ENCODE results near the gene NPBWR2. TPM values are rescaled to one million over a fixed set of nuclear protein-coding genes. Genes with fewer than 3 reads are reported as not detected.

Gene NPBWR2
- total RNA-seq, 1 donor from 2014 or later: not detected

DNA sequence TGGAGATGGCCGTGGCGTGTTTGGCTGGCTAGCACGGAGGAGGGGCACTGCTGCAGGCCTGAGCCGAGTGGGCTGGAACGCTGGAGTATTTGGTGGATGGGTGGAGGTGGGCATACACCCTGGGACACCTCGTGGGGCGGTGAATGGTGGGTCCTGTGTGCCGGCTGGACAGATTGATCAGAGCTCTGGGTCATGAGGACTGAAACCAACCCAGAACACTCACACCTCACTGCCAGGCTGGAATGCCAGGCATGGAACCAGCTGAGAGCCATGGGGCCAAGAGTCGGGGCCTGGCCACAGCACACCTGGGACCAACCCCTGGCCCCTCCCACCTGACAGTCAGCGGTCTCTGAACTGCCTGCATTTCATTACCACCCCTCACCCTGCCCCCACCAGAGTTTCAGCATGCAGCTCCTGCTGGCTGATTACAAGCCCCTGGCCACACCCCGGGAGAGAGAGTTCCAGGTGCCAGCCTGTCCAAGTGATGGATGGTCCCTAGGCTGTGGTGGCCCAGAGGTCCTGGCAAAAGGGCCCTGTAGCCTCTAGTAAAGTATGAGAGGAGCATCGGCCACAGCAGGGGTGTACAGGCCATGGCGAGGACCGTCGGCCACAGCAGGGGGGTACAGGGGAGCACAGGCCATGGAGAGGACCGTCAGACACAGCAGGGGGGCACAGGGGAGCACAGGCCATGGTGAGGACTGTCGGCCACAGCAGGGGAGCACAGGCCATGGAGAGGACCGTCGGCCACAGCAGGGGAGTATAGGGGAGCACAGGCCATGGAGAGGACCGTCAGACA lies 3.3 kb downstream of the NPBWR2 start:
- Histone ChIP-seq H3K27me3 (peaks cover 42% of the 10 kb centered on the region), H3K27ac (no peak overlapping the region), H3K4me1 (peaks cover 12% of the 10 kb centered on the region), H3K36me3 (no peaks in the 10 kb centered on the region), H3K9me3 (no peaks in the 10 kb centered on the region), H3K4me3 (no peak overlapping the region)
- peak; percentile 42 for DNase-seq
- TF ChIP-seq, protein P1, sequence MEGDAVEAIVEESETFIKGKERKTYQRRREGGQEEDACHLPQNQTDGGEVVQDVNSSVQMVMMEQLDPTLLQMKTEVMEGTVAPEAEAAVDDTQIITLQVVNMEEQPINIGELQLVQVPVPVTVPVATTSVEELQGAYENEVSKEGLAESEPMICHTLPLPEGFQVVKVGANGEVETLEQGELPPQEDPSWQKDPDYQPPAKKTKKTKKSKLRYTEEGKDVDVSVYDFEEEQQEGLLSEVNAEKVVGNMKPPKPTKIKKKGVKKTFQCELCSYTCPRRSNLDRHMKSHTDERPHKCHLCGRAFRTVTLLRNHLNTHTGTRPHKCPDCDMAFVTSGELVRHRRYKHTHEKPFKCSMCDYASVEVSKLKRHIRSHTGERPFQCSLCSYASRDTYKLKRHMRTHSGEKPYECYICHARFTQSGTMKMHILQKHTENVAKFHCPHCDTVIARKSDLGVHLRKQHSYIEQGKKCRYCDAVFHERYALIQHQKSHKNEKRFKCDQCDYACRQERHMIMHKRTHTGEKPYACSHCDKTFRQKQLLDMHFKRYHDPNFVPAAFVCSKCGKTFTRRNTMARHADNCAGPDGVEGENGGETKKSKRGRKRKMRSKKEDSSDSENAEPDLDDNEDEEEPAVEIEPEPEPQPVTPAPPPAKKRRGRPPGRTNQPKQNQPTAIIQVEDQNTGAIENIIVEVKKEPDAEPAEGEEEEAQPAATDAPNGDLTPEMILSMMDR (IDR thresholded peaks at IDR 0.05): no peak
- intact Hi-C loops (cut with DNase I): no loop called here
- ATAC-seq: no peak

DNA sequence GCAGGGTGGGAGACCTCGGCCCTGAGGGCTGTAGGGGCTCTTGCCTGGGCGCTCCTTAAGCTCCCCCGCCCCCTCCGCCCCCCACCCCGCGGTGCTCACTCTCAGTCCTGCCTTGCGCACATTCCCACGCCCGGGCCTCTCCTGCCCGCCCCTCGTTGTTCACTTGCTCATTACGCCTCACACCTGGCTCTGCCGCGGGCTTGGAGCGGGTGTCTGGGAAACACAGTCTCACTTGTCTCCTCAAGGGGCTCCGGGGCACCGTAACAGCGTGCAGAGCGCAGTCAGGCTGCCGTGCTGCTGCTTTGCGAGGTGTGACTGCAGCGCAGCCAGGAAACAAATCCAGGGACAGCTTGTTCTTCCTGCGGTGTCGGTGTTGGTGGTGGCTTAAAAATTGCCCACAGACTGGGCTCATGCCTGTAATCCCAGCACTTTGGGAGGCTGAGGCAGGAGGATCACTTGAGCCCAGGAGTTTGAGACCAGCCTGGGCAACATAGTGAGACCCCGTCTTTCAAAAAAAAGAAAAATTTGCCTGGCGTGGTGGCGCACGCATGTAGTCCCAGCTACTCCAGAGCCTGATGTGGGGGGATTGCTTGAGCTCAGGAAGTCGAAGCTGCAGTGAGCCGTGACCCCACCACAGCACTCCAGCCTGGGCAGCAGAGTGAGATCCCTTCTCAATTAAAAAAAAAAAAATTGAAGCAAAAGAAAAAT lies 4.6 kb downstream of the NPBWR2 start:
- Histone ChIP-seq H3K27ac (no peak overlapping the region), H3K9me3 (no peaks in the 10 kb centered on the region), H3K4me3 (no peak overlapping the region), H3K4me1 (peaks cover 12% of the 10 kb centered on the region), H3K36me3 (no peaks in the 10 kb centered on the region), H3K27me3 (peaks cover 42% of the 10 kb centered on the region)
- intact Hi-C loops (cut with DNase I): no loop called here
- no peak for ATAC-seq
- TF ChIP-seq, protein P1 (IDR thresholded peaks at IDR 0.05): no peak
- DNase-seq: peak; percentile 60

DNA sequence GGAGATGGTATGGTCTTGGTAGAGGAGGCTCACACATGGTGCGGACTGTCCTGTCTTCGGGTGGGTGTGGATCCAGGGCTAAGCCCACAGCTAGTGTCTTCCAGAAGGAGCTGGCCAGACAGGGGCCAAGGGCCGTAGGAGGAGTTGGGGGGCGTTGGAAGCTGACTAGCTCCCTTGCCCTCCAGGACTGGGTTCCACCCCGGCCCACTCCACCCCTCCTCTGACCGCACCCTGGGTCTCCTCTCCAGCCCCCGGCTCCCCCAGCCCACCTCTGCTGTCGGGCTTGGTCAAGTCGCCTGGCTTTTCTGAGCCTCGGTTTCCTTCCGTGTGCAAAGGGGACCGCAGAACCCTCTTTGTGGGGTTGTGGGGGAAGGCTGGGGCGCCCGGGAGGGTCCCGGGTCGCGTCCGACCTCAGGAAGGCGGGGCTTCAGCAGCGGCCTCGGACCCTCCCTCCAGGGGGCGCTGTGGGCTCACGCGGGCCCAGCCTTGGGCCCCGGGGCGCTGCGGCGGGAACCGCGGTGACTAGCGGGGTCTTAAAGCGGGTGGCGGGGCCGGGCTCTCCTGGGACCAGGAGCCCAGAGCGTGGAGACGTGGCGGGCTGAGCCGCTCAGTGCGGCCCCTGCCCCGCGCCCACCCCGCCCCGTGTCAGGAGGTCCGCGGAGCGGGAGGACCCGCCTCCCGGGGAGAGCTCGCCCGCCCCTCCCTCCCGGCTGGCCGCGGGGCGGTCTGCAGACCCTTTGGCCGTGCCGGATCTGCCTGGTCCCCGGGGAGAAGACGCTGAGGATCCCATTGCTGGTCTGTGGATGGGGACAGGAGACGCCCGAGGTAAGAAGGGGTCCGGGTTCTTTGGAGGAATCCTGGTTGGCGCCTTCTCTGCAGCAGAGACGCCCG lies 5.4 kb downstream of the NPBWR2 start:
- intact Hi-C loops (cut with DNase I): no loop called here
- ATAC-seq (peak; percentile 70), DNase-seq (peak; percentile 78)
- H3K27ac ChIP-seq: no peak overlapping the region
- H3K4me1 ChIP-seq: peaks cover 12% of the 10 kb centered on the region
- peaks cover 42% of the 10 kb centered on the region for H3K27me3 ChIP-seq
- H3K9me3 ChIP-seq: no peaks in the 10 kb centered on the region
- peak overlapping the region; percentile 36 for H3K4me3 ChIP-seq
- no peaks in the 10 kb centered on the region for H3K36me3 ChIP-seq
- TF ChIP-seq, protein P1 (IDR thresholded peaks at IDR 0.05): peak; percentile 57

DNA sequence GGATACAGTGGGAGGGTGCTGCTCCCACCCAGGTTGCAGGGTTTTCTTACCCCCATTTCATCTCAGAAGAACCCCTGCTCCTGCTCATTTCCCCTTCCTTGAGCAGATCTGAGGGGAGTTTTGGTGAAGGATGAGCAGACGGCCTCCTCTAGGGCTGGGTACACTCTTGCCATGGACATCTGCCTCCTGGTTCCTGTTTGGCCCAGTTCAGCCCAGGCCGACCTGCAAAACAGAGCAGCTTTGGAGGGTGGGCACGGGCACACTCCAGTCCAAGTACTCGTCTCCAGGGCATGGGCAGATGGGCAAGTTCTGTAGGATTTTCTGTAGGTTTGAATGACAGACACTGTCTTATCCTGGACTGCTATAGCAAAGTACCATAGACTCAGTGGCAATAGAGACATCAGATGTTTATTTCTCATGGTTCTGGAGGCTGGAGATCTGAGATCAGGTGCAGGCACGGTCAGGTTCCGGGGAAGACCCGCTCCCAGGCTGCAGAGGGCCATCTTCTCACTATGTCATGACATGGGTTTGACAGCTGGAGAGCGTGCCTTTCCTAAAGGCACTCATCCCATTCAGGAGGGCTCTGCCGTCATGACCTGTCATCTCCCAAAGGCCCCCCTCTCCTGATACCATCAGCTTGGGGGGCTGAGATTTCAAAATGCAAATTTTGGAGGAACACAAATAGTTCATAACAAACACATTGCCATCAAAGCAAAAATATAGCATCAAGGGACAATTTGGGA lies 6.2 kb downstream of the NPBWR2 start:
- Histone ChIP-seq H3K27ac (no peak overlapping the region), H3K27me3 (peaks cover 45% of the 10 kb centered on the region), H3K9me3 (no peaks in the 10 kb centered on the region), H3K4me1 (peaks cover 12% of the 10 kb centered on the region), H3K4me3 (no peak overlapping the region), H3K36me3 (no peaks in the 10 kb centered on the region)
- ATAC-seq (no peak), DNase-seq (no peak)
- TF ChIP-seq, protein P1 (IDR thresholded peaks at IDR 0.05): no peak
- intact Hi-C loops (cut with DNase I): no loop called here

DNA sequence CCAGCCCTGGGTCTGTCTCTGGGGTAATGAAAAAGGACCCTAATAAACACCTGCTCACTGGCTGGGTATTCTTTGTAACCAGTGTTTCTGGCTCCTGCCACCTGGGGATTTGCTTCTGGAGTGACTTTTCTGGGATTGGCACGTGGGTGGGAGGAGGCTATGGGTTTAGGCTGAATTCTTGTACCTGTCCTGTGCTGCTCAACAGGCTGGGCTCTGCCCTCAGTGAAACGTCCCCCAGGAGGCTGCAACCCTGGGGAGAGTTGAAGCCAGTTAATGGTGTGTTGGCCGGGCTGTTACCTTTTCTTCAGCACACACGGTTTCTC lies 6.8 kb downstream of the NPBWR2 start:
- H3K9me3 ChIP-seq: no peaks in the 10 kb centered on the region
- intact Hi-C loops (cut with DNase I): no loop called here
- H3K27ac ChIP-seq: no peak overlapping the region
- H3K27me3 ChIP-seq: peaks cover 48% of the 10 kb centered on the region
- H3K4me3 ChIP-seq: no peak overlapping the region
- no peak for DNase-seq
- no peaks in the 10 kb centered on the region for H3K36me3 ChIP-seq
- no peak for ATAC-seq
- H3K4me1 ChIP-seq: peaks cover 12% of the 10 kb centered on the region
- TF ChIP-seq, protein P1 (IDR thresholded peaks at IDR 0.05): no peak

Measured in upper lobe of right lung (tissue), 1 donor.